Trophoblast cell (in vitro differentiated cells and primary cell): ENCODE data around the gene TMEM229B.

Experiments used
- DNase-seq, 2 donors: peaks; one replicate each; pipeline ENCODE4 v3.0.0-alpha.2; 2016
- H2AFZ ChIP-seq: 2 replicates; pipeline ENCODE4 v1.6.1; 2013; ENCODE audit warnings: low read length, moderate library complexity, mild to moderate bottlenecking; ENCODE audit not compliant: insufficient read depth, poor library complexity
- H2AK5ac ChIP-seq: 2 replicates; pipeline ENCODE4 v1.6.1; 2013; ENCODE audit warnings: mild to moderate bottlenecking, low read length
- H2BK120ac ChIP-seq: 2 replicates; pipeline ENCODE4 v1.6.1; 2013; ENCODE audit warnings: low read length, mild to moderate bottlenecking, moderate library complexity; ENCODE audit not compliant: insufficient read depth, poor library complexity
- H2BK12ac ChIP-seq: 2 replicates; pipeline ENCODE4 v1.6.1; 2013; ENCODE audit warnings: mild to moderate bottlenecking, low read length, moderate library complexity
- H2BK5ac ChIP-seq: 2 replicates; pipeline ENCODE4 v1.6.1; 2013; ENCODE audit warnings: low read length, low read depth, moderate library complexity, mild to moderate bottlenecking; ENCODE audit not compliant: poor library complexity
- H3K14ac ChIP-seq: 2 replicates; pipeline ENCODE4 v1.6.1; 2013; ENCODE audit warnings: mild to moderate bottlenecking, low read length
- H3K18ac ChIP-seq: 2 replicates; pipeline ENCODE4 v1.6.1; 2013; ENCODE audit warnings: mild to moderate bottlenecking, low read length
- H3K23ac ChIP-seq: 2 replicates; pipeline ENCODE4 v1.6.1; 2013; ENCODE audit warnings: low read length
- H3K27ac ChIP-seq: 2 replicates; pipeline ENCODE4 v1.5.1; 2013; ENCODE audit warnings: low read depth, mild to moderate bottlenecking, inconsistent platforms, low read length, moderate library complexity
- H3K27me3 ChIP-seq: 2 replicates; pipeline ENCODE4 v1.6.1; 2013; ENCODE audit warnings: inconsistent platforms, mild to moderate bottlenecking, low read length, moderate library complexity; ENCODE audit not compliant: insufficient read depth
- H3K36me3 ChIP-seq, 2 experiments: 1 replicate in 1 of 2; 2 replicates in 1 of 2; pipeline ENCODE4 v1.6.1; 2013; ENCODE audit warnings: low read length in 2 of 2, mild to moderate bottlenecking in 2 of 2, moderate library complexity in 1 of 2; ENCODE audit not compliant: insufficient read depth in 2 of 2, control insufficient read depth in 1 of 2
- H3K4ac ChIP-seq: 2 replicates; pipeline ENCODE4 v1.6.1; 2013; ENCODE audit warnings: low read depth, mild to moderate bottlenecking, low read length, moderate library complexity
- H3K4me1 ChIP-seq, 2 experiments: 1 replicate in 1 of 2; 2 replicates in 1 of 2; pipeline ENCODE4 v1.6.1; 2013; ENCODE audit warnings: low read length in 2 of 2, mild to moderate bottlenecking in 2 of 2, moderate library complexity in 1 of 2; ENCODE audit not compliant: insufficient read depth in 2 of 2, control insufficient read depth in 1 of 2
- H3K4me2 ChIP-seq: 2 replicates; pipeline ENCODE4 v1.6.1; 2013; ENCODE audit warnings: inconsistent platforms, mild to moderate bottlenecking, low read length, moderate library complexity
- H3K4me3 ChIP-seq: 2 replicates; pipeline ENCODE4 v1.5.1; 2013; ENCODE audit warnings: mild to moderate bottlenecking, low read depth, low read length, inconsistent platforms
- H3K79me1 ChIP-seq: one replicate; pipeline ENCODE4 v1.6.1; 2013; ENCODE audit warnings: low read length
- H3K79me2 ChIP-seq: 2 replicates; pipeline ENCODE4 v1.6.1; 2013; ENCODE audit warnings: low read length, mild to moderate bottlenecking; ENCODE audit not compliant: control insufficient read depth, insufficient read depth, poor library complexity
- H3K9ac ChIP-seq: 2 replicates; pipeline ENCODE4 v1.6.1; 2013; ENCODE audit warnings: mild to moderate bottlenecking, low read length
- H3K9me3 ChIP-seq: 2 replicates; pipeline ENCODE4 v1.6.1; 2013; ENCODE audit warnings: low read depth, mild to moderate bottlenecking, control low read depth, inconsistent platforms, low read length; ENCODE audit not compliant: insufficient read depth
- H4K12ac ChIP-seq: 2 replicates; pipeline ENCODE4 v1.6.1; 2013; ENCODE audit warnings: low read depth, mild to moderate bottlenecking, low read length, moderate library complexity
- H4K8ac ChIP-seq: 2 replicates; pipeline ENCODE4 v1.6.1; 2013; ENCODE audit warnings: low read depth, mild to moderate bottlenecking, low read length, moderate library complexity
- H4K91ac ChIP-seq: one replicate; pipeline ENCODE4 v1.6.1; 2013; ENCODE audit warnings: low read depth, mild to moderate bottlenecking, low read length, moderate library complexity
- WGBS: extraction: QIAGEN DNeasy Blood & Tissue Kit; methylation state at CpG from one replicate; pipeline ENCODE4 v1.1.7; 2013; ENCODE audit warnings: missing lambda C conversion rate; ENCODE audit not compliant: insufficient read length, insufficient coverage; ENCODE audit errors: extremely low coverage; 5-methylcytosine and 5-hydroxymethylcytosine counted together

TMEM229B gene

DNA sequence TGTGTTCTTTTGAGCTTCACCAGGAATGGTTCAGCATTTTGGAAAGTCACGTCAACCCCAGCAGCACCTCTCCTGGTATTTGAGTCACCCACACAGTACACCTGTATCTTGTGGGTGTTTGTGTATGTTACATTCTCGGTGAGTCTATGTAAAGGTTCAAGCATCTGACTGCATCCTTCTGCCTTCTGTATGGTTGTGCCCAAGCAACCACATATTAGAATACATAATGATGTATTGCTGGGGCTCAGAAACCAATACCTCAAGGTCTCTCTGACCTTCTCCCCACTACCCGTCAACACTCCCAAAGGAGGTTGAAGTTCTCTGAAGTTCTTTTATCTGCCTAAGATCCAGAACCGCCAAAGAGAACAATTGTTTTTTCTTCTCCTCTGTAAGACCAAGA is 9.2 kb upstream of the TMEM229B start:
- H3K79me2 ChIP-seq, result no peaks in the 10 kb centered on the region
- no peak overlapping the region for H2BK5ac ChIP-seq
- H3K4ac ChIP-seq, result no peak overlapping the region
- H3K18ac ChIP-seq, result no peak overlapping the region
- no peaks in the 10 kb centered on the region for H3K27me3 ChIP-seq
- no peaks in the 10 kb centered on the region for H3K4me1 ChIP-seq
- H3K4me3 ChIP-seq, result no peak overlapping the region
- H3K9ac ChIP-seq, result no peak overlapping the region
- peak in 1 of 2 donors; percentile 15 for DNase-seq
- H4K8ac ChIP-seq, result no peak overlapping the region
- WGBS, result no CpG with 5 or more reads among the region's 4 CpGs
- H4K12ac ChIP-seq, result no peak overlapping the region
- H2AK5ac ChIP-seq, result no peak overlapping the region
- no peak overlapping the region for H4K91ac ChIP-seq
- H2AFZ ChIP-seq, result no peak overlapping the region
- H2BK12ac ChIP-seq, result no peak overlapping the region
- H3K79me1 ChIP-seq, result no peaks in the 10 kb centered on the region
- H3K9me3 ChIP-seq, result peaks cover 13% of the 10 kb centered on the region
- no peak overlapping the region for H3K14ac ChIP-seq
- no peaks in the 10 kb centered on the region for H3K36me3 ChIP-seq
- no peak overlapping the region for H3K4me2 ChIP-seq
- H3K23ac ChIP-seq, result no peak overlapping the region
- H3K27ac ChIP-seq, result no peak overlapping the region
- H2BK120ac ChIP-seq, result no peak overlapping the region

DNA sequence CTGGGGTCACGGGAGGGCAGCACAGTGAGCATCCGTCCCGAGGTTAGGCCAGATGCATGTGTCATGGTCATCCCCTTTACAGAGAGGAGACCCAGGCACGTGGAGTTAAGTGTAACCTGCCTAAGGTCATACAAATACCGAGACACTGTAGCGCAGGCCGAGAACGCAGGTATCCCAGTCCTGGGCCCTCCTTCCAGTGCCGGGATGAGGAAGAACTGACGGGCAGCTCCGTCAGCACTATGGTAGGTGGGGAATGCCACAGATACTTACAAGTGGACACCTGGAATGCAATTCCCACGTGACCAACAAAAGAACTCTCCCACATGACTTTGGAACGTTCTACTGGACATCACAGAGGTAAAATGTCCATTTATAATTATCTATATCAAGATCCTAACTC is 8.7 kb upstream of the TMEM229B start:
- Histone ChIP-seq H2AFZ (no peak overlapping the region), H3K23ac (no peak overlapping the region), H3K9me3 (peaks cover 16% of the 10 kb centered on the region), H3K27me3 (no peaks in the 10 kb centered on the region), H3K18ac (no peak overlapping the region), H2AK5ac (no peak overlapping the region), H2BK5ac (no peak overlapping the region), H3K14ac (no peak overlapping the region), H3K36me3 (no peaks in the 10 kb centered on the region), H3K79me1 (no peaks in the 10 kb centered on the region), H3K4ac (no peak overlapping the region), H2BK12ac (no peak overlapping the region), H3K4me3 (peak overlapping the region; percentile 51), H3K4me1 (no peaks in the 10 kb centered on the region), H4K91ac (no peak overlapping the region), H3K27ac (no peak overlapping the region), H4K12ac (no peak overlapping the region), H4K8ac (no peak overlapping the region), H3K9ac (no peak overlapping the region), H3K4me2 (no peak overlapping the region), H3K79me2 (no peaks in the 10 kb centered on the region), H2BK120ac (no peak overlapping the region)
- no CpG with 5 or more reads among the region's 13 CpGs for WGBS
- peak; percentile 94 to 95 for DNase-seq

DNA sequence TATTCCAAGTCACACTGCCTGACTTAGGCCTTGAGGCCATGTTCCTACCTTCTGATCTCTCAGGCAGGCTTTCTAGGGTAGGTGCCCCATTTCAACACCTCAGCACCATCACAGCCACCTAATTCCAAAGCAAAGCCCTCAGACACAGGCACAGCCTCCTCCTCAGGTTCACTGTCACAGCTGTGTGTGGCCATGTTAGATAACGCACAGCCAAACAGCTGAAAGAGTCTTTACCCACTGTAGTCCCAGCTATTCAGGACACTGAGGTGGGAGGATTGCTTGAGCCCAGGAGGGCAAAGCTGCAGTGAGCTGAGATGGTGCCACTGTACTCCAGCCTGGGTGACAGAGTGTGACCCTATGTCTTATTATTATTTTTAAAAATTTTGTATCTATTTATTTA is 7.3 kb upstream of the TMEM229B start:
- H3K4me1 ChIP-seq, result peaks cover 0 to 5% of the 10 kb centered on the region in 2 experiments
- no peak overlapping the region for H2BK12ac ChIP-seq
- no peaks in the 10 kb centered on the region for H3K36me3 ChIP-seq
- no peak overlapping the region for H3K4me3 ChIP-seq
- H3K27ac ChIP-seq, result no peak overlapping the region
- no peak overlapping the region for H3K4me2 ChIP-seq
- no peaks in the 10 kb centered on the region for H3K27me3 ChIP-seq
- H4K8ac ChIP-seq, result no peak overlapping the region
- H3K18ac ChIP-seq, result no peak overlapping the region
- DNase-seq, result no peak
- no peak overlapping the region for H4K12ac ChIP-seq
- H4K91ac ChIP-seq, result no peak overlapping the region
- no peak overlapping the region for H3K4ac ChIP-seq
- H3K9ac ChIP-seq, result no peak overlapping the region
- no peak overlapping the region for H2AK5ac ChIP-seq
- WGBS, result no CpG with 5 or more reads among the region's 1 CpG
- H3K14ac ChIP-seq, result no peak overlapping the region
- H3K79me1 ChIP-seq, result no peaks in the 10 kb centered on the region
- no peaks in the 10 kb centered on the region for H3K79me2 ChIP-seq
- H2BK5ac ChIP-seq, result no peak overlapping the region
- H3K23ac ChIP-seq, result no peak overlapping the region
- no peak overlapping the region for H2AFZ ChIP-seq
- H3K9me3 ChIP-seq, result peaks cover 16% of the 10 kb centered on the region
- no peak overlapping the region for H2BK120ac ChIP-seq

- H2BK120ac ChIP-seq, result no peak overlapping the region
- H3K36me3 ChIP-seq, result no peaks in the 10 kb centered on the region
- no peak overlapping the region for H4K12ac ChIP-seq
- no peak overlapping the region for H2BK5ac ChIP-seq
- no peaks in the 10 kb centered on the region for H3K79me2 ChIP-seq
- no peak overlapping the region for H2AK5ac ChIP-seq
- peaks cover 16% of the 10 kb centered on the region for H3K9me3 ChIP-seq
- no peak overlapping the region for H3K18ac ChIP-seq
- H3K4me3 ChIP-seq, result no peak overlapping the region
- no peak overlapping the region for H3K14ac ChIP-seq
- peaks cover 0 to 5% of the 10 kb centered on the region in 2 experiments for H3K4me1 ChIP-seq
- H3K27me3 ChIP-seq, result no peaks in the 10 kb centered on the region
- H3K4ac ChIP-seq, result no peak overlapping the region
- H3K79me1 ChIP-seq, result no peaks in the 10 kb centered on the region
- H3K27ac ChIP-seq, result no peak overlapping the region
- no peak overlapping the region for H4K91ac ChIP-seq
- no peak overlapping the region for H2BK12ac ChIP-seq
- no CpG with 5 or more reads among the region's 8 CpGs for WGBS
- no peak overlapping the region for H4K8ac ChIP-seq
- no peak overlapping the region for H2AFZ ChIP-seq
- H3K23ac ChIP-seq, result no peak overlapping the region
- H3K9ac ChIP-seq, result no peak overlapping the region
- no peak for DNase-seq
- H3K4me2 ChIP-seq, result no peak overlapping the region
Measured at GRCh38 chr14:67493092-67493717, 4.7 kb upstream of the TMEM229B start.
